Measurements from ENCODE around the gene CD244.
"Not testable (repeated sequence)": the region's sequence is repeated elsewhere in the genome, so short reads cannot be mapped to it uniquely, and the experiment has no call there.

Gene CD244

GRCh38 chr1:160810486-160810885, 52.2 kb downstream of the CD244 start:
- DNase-seq (ENCODE audit: low read depth): no peak

- DNase-seq (ENCODE audit: low read depth): no peak
These were observed 54.4 kb downstream of the CD244 start for GRCh38 chr1:160808289-160808688.

- no peak for DNase-seq (ENCODE audit: low read depth)
These were observed 54.9 kb downstream of the CD244 start for GRCh38 chr1:160807738-160808137.

- no peak for DNase-seq (ENCODE audit: low read depth)
These were observed 55.4 kb downstream of the CD244 start for GRCh38 chr1:160807247-160807646.

GRCh38 chr1:160806784-160807183, 55.9 kb downstream of the CD244 start:
- DNase-seq (ENCODE audit: low read depth): no peak

- DNase-seq (ENCODE audit: low read depth): no peak
These were observed 56.5 kb downstream of the CD244 start for GRCh38 chr1:160806109-160806665.

- DNase-seq (ENCODE audit: low read depth): no peak
These were observed 60.7 kb downstream of the CD244 start for GRCh38 chr1:160801836-160802580.

- no peak for DNase-seq (ENCODE audit: low read depth)
These were observed 61.9 kb downstream of the CD244 start for GRCh38 chr1:160800645-160801408.

GRCh38 chr1:160800142-160800541, 62.5 kb downstream of the CD244 start:
- no peak for DNase-seq (ENCODE audit: low read depth)

- no peak for DNase-seq (ENCODE audit: low read depth)
These were observed 63.0 kb downstream of the CD244 start for GRCh38 chr1:160799641-160800040.

GRCh38 chr1:160798439-160798838, 64.2 kb downstream of the CD244 start:
- no peak for DNase-seq (ENCODE audit: low read depth)

GRCh38 chr1:160797861-160798273, 64.8 kb downstream of the CD244 start:
- DNase-seq (ENCODE audit: low read depth): no peak

GRCh38 chr1:160797271-160797709, 65.4 kb downstream of the CD244 start:
- DNase-seq (ENCODE audit: low read depth): no peak

GRCh38 chr1:160795951-160796383, 66.7 kb downstream of the CD244 start, which contains the start of gene LY9:
Gene LY9, plus strand, starts transcription at chr1:160796174. Its CDS starts 14 bp downstream, at chr1:160796188.
- DNase-seq (ENCODE audit: low read depth): no peak

GRCh38 chr1:160794376-160794775, 68.3 kb downstream of the CD244 start:
- no peak for DNase-seq (ENCODE audit: low read depth)

GRCh38 chr1:160789702-160790611, 72.7 kb downstream of the CD244 start:
- DNase-seq (ENCODE audit: low read depth): no peak

- no peak for DNase-seq (ENCODE audit: low read depth)
These were observed 73.5 kb downstream of the CD244 start for GRCh38 chr1:160789051-160789701.

- DNase-seq (ENCODE audit: low read depth): not testable (repeated sequence)
These were observed 79.5 kb downstream of the CD244 start for GRCh38 chr1:160782988-160783765.

- no peak for DNase-seq (ENCODE audit: low read depth)
These were observed 80.6 kb downstream of the CD244 start for GRCh38 chr1:160781914-160782689.
